ENCODE measurements around the gene TBC1D20.

Gene TBC1D20

GRCh38 chr20:438571-439469, 23.5 kb downstream of the TBC1D20 start:
- no peak for TF ChIP-seq CTCF (conservative IDR thresholded peaks at IDR 0.05)

GRCh38 chr20:437787-438486, 24.4 kb downstream of the TBC1D20 start:
- no peak overlapping the region for H3K27ac ChIP-seq
- TF ChIP-seq CTCF (conservative IDR thresholded peaks at IDR 0.05), result no peak

More at GRCh38 chr20:438571-439469, 23.5 kb downstream of the TBC1D20 start:
- H3K27ac ChIP-seq, result no peak overlapping the region

- TF ChIP-seq CTCF (conservative IDR thresholded peaks at IDR 0.05), result no peak
- no peak overlapping the region for H3K27ac ChIP-seq
These were observed 25.9 kb downstream of the TBC1D20 start for GRCh38 chr20:436476-436875.

- no peak overlapping the region; the same call in 1 of the 2 replicates for H3K27ac ChIP-seq
- no peak for TF ChIP-seq CTCF (conservative IDR thresholded peaks at IDR 0.05)
These were observed 26.8 kb downstream of the TBC1D20 start for GRCh38 chr20:435558-435957.

GRCh38 chr20:434661-435419, 27.5 kb downstream of the TBC1D20 start:
- H3K27ac ChIP-seq, result peak overlapping the region; percentile 7; the same call in 1 of the 2 replicates
- no peak for TF ChIP-seq CTCF (conservative IDR thresholded peaks at IDR 0.05)

GRCh38 chr20:434221-434620, 28.1 kb downstream of the TBC1D20 start:
- TF ChIP-seq CTCF (conservative IDR thresholded peaks at IDR 0.05), result no peak
- H3K27ac ChIP-seq, result peak overlapping the region; percentile 7; the same call in 1 of the 2 replicates
